GM18511 (cell line): Measurements from ENCODE around the gene COL15A1.
A peak's percentile ranks its signal among the peaks of the same experiment; 100 is the strongest.

ENCODE experiments used
- ATAC-seq: cut with Tn5 transposase; IDR thresholded peaks from one replicate; pipeline ENCODE4 v1.9.1; 2021; ENCODE audit warnings: mild to moderate bottlenecking, moderate library complexity; ENCODE audit not compliant: unreplicated experiment

COL15A1 gene

GRCh38 chr9:98992107-98992884 lies 48.6 kb downstream of the COL15A1 start:
- ATAC-seq, result no peak

GRCh38 chr9:98992885-98993569 lies 49.3 kb downstream of the COL15A1 start:
- ATAC-seq, result peak; percentile 49

- peak; percentile 81 for ATAC-seq
Measured at GRCh38 chr9:98993570-98993945, 49.9 kb downstream of the COL15A1 start.

- no peak for ATAC-seq
Measured at GRCh38 chr9:98994172-98995058, 50.7 kb downstream of the COL15A1 start.

- no peak for ATAC-seq
Measured at GRCh38 chr9:98995059-98995671, 51.5 kb downstream of the COL15A1 start.

- ATAC-seq, result no peak
Measured at GRCh38 chr9:98995971-98996504, 52.3 kb downstream of the COL15A1 start.

GRCh38 chr9:98997604-98998003 lies 53.9 kb downstream of the COL15A1 start:
- no peak for ATAC-seq

GRCh38 chr9:98998441-98999151 lies 54.9 kb downstream of the COL15A1 start:
- peak; percentile 77 for ATAC-seq

- ATAC-seq, result no peak
Measured at GRCh38 chr9:98999152-98999525, 55.4 kb downstream of the COL15A1 start.

GRCh38 chr9:99000476-99001395 lies 57.0 kb downstream of the COL15A1 start:
- ATAC-seq, result peak; percentile 55

GRCh38 chr9:99001892-99002291 lies 58.2 kb downstream of the COL15A1 start:
- ATAC-seq, result no peak

- ATAC-seq, result no peak
Measured at GRCh38 chr9:99002706-99003105, 59.0 kb downstream of the COL15A1 start.

GRCh38 chr9:99003308-99003707 lies 59.6 kb downstream of the COL15A1 start:
- no peak for ATAC-seq

- ATAC-seq, result no peak
Measured at GRCh38 chr9:99004115-99004514, 60.4 kb downstream of the COL15A1 start.

- ATAC-seq, result no peak
Measured at GRCh38 chr9:99004717-99005460, 61.2 kb downstream of the COL15A1 start.

- ATAC-seq, result no peak
Measured at GRCh38 chr9:99005651-99006050, 61.9 kb downstream of the COL15A1 start.

- ATAC-seq, result no peak
Measured at GRCh38 chr9:99006511-99006910, 62.8 kb downstream of the COL15A1 start.

GRCh38 chr9:99006979-99007378 lies 63.3 kb downstream of the COL15A1 start:
- ATAC-seq, result no peak
